Measurements from ENCODE around the gene ASNSD1. TPM values are rescaled to one million over a fixed set of nuclear protein-coding genes. Genes with fewer than 3 reads are reported as not detected.
A peak's percentile ranks its signal among the peaks of the same experiment; 100 is the strongest.

ASNSD1 gene
- total RNA-seq: 10 to 100 TPM; 17.5 to 30.4 (median 30.3) TPM
- 57.4 TPM for total RNA-seq (2013)

DNA sequence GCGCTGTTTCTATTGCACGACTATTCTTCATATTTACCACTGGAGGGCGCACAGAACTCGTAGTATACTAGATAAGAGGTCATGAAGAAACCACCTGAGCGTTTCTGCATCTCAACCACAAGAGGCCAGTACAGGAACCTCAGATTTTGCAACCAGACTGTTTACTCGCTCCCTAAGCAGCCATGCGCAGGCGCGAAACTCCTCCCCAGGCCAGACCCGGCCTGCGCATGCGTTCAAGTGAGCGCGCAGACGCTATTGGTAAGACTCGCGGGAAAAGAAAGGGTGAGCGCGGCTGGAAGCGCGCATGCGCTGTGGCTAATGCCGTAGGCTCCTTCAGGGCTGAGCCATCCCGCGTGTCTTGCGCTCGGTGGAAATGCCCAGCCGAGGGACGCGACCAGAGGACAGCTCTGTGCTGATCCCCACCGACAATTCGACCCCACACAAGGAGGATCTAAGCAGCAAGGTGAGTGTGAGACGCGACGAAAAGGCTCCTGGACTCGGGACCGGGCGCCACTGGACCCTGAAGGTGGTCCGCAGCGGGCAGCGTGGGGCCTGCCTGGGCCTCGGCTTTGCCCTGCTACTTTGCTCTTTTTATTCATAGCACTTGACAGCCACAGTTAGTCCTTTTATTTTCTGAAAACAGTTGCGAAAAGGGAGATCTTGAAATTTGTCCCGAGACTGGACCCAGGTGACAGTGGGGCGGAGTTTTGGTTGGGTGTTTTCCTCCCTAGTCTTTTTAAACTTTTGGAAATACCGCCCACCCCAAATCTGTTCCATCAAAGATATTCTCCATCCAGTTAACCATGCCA, at the start of gene ASNSD1:
Gene ASNSD1, plus strand, starts transcription at position 312 of the 809 bp plus-strand sequence. CDS start 4,674 bp downstream, outside the sequence.
- Mint-ChIP-seq H3K36me3 (no peaks in the 10 kb centered on the region), H3K9me3 (no peaks in the 10 kb centered on the region), H3K4me3 (no peak within 1 kb of the TSS), H3K4me1 (peaks cover 25 to 31% of the 10 kb centered on the region in 2 donors), H3K27ac (no peak within 1 kb of the TSS), H3K27me3 (ENCODE audit: low read depth in 2 of 2) (no peaks in the 10 kb centered on the region)
- under 1% methylated on average over 46 of the region's 46 CpGs for WGBS (ENCODE audit: insufficient coverage)
- Histone ChIP-seq H3K27ac (ENCODE audit: low read length) (peak within 1 kb of the TSS; percentile 84), H3K36me3 (ENCODE audit: control insufficient read depth, insufficient read depth, low read length) (peaks cover 7% of the 10 kb centered on the region), H3K4me3 (ENCODE audit: low read length) (peak within 1 kb of the TSS; percentile 74), H3K4me1 (ENCODE audit: control insufficient read depth, insufficient read depth, low read length) (peaks cover 31% of the 10 kb centered on the region), H3K27me3 (ENCODE audit: control insufficient read depth, insufficient read depth, low read length) (no peaks in the 10 kb centered on the region), H3K9me3 (ENCODE audit: control insufficient read depth, insufficient read depth, low read length) (no peaks in the 10 kb centered on the region)
- TF ChIP-seq CTCF (IDR thresholded peaks at IDR 0.05): peak; percentile 94
- intact Hi-C loops (cut with micrococcal nuclease): loop anchor here (1.0 to 10.0 kb wide), 10 partner anchors 13 to 987 kb away; partner anchors contain the start of genes ANKAR, NAB1, ORMDL1 and OSGEPL1
- ATAC-seq (peak; percentile 90 to 98 (median 93)), DNase-seq (peak; percentile 98 to 100)

DNA sequence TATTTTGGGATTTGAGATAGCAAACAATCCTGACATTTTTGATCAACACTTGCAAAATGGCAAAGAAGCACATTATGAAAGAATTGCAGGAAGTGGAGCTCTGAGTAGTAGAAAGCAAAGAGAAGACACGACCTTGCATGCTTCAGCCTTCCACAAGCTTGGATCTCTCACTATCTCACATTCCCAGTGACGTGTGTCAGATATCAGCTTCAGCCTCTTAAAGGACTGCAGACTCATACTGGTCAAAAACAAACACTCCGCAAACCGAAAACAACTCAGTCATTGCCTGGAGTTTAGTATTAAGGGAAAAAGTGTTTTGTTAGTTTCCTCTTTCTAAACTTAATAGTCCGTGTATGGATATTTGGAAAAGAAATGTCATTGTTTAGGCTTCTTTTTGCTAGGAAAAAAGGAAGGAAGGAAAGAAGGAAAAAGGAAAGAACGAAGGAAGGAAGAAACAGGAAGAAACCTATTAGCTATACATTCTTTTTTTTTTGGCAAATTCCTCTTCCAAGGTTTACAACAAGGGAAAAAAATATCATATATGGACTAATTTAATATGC, 48.1 kb upstream of the ASNSD1 start:
- peaks cover 4% of the 10 kb centered on the region in 2 donors for H3K4me1 Mint-ChIP-seq
- peaks cover 10 to 12% of the 10 kb centered on the region in 2 donors for H3K27me3 Mint-ChIP-seq (ENCODE audit: low read depth in 2 of 2)
- no peak for TF ChIP-seq CTCF (IDR thresholded peaks at IDR 0.05)
- Histone ChIP-seq H3K27me3 (ENCODE audit: control insufficient read depth, insufficient read depth, low read length) (no peaks in the 10 kb centered on the region), H3K27ac (ENCODE audit: low read length) (no peak overlapping the region), H3K9me3 (ENCODE audit: control insufficient read depth, insufficient read depth, low read length) (no peaks in the 10 kb centered on the region), H3K4me3 (ENCODE audit: low read length) (no peak overlapping the region), H3K36me3 (ENCODE audit: control insufficient read depth, insufficient read depth, low read length) (no peaks in the 10 kb centered on the region), H3K4me1 (ENCODE audit: control insufficient read depth, insufficient read depth, low read length) (no peaks in the 10 kb centered on the region)
- ATAC-seq: no peak
- no peaks in the 10 kb centered on the region for H3K36me3 Mint-ChIP-seq
- 9% methylated on average over 3 of the region's 6 CpGs for WGBS (ENCODE audit: insufficient coverage)
- H3K27ac Mint-ChIP-seq: no peak overlapping the region
- no peak for DNase-seq
- H3K4me3 Mint-ChIP-seq: no peak overlapping the region
- intact Hi-C loops (cut with micrococcal nuclease): no loop called here
- H3K9me3 Mint-ChIP-seq: no peaks in the 10 kb centered on the region

DNA sequence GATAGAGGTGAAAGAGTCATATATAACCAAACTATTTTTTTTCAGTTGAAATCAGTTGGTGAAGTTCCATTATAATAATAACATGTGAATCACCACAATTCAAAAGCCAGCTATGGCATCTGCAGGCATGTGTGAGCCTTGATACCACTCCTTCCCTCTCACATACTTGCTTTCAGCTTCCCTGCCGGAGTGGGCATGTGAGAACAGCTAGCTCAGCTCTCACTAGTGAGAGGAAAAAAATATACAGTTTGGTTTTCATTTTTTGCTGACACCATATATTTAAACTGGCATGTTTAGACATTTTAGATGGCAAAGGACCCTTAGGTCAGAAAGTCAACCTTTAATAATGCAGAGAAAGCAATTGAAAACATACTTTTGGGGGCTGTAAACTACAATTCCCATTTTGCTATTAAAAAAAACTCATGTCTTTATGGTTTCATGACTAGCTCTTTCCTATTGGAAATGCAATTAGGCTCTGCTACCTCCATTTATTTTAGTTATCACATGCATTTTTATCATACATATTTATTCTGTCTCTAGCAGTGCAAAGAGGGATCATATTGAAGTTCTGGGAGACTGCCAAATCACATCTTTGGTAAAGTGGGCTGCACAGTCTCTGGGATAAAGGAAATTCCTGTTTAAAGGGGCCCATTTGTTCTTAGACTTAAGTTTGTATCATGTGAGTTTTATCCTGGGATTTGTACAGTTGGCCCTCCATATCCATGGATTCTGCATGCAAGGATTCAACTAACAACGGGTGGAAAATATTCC, 47.4 kb upstream of the ASNSD1 start:
- Histone ChIP-seq H3K4me1 (ENCODE audit: control insufficient read depth, insufficient read depth, low read length) (no peaks in the 10 kb centered on the region), H3K9me3 (ENCODE audit: control insufficient read depth, insufficient read depth, low read length) (no peaks in the 10 kb centered on the region), H3K36me3 (ENCODE audit: control insufficient read depth, insufficient read depth, low read length) (no peaks in the 10 kb centered on the region), H3K27ac (ENCODE audit: low read length) (no peak overlapping the region), H3K27me3 (ENCODE audit: control insufficient read depth, insufficient read depth, low read length) (no peaks in the 10 kb centered on the region), H3K4me3 (ENCODE audit: low read length) (no peak overlapping the region)
- H3K27me3 Mint-ChIP-seq (ENCODE audit: low read depth in 2 of 2): peaks cover 10 to 12% of the 10 kb centered on the region in 2 donors
- intact Hi-C loops (cut with micrococcal nuclease): no loop called here
- no peak overlapping the region for H3K4me3 Mint-ChIP-seq
- DNase-seq (no peak), ATAC-seq (no peak)
- H3K9me3 Mint-ChIP-seq: no peaks in the 10 kb centered on the region
- H3K4me1 Mint-ChIP-seq: peaks cover 4% of the 10 kb centered on the region in 2 donors
- H3K36me3 Mint-ChIP-seq: no peaks in the 10 kb centered on the region
- no peak overlapping the region for H3K27ac Mint-ChIP-seq
- WGBS (ENCODE audit: insufficient coverage): no CpG with 5 or more reads among the region's 2 CpGs
- no peak for TF ChIP-seq CTCF (IDR thresholded peaks at IDR 0.05)

Measured in natural killer cell (primary cell).